Fibroblast of lung (primary cell): Measurements from ENCODE around the gene FLNA.

Experiments
- CTCF ChIP-seq, 2 donors: IDR thresholded peaks in 1 of 2; conservative IDR thresholded peaks in 1 of 2; 1 replicate in 1 of 2; 2 replicates in 1 of 2; pipeline ENCODE4 v1.5.1; 2011 to 2012; ENCODE audit warnings: low read length in 2 of 2, control low read depth in 1 of 2, inconsistent platforms in 1 of 2, low read depth in 1 of 2, mild to moderate bottlenecking in 1 of 2
- EZH2 ChIP-seq: IDR thresholded peaks from 2 replicates; pipeline ENCODE4 v1.5.1; 2012; ENCODE audit warnings: low read length, control low read depth, mild to moderate bottlenecking; ENCODE audit errors: missing control alignments

- TF ChIP-seq CTCF (conservative IDR thresholded peaks at IDR 0.05 in 1 of 2, IDR thresholded peaks at IDR 0.05 in 1 of 2; ENCODE audit: low read depth in 1 of 2, low read length in 2 of 2) (no peak), EZH2 (no peak)
These were observed 5.1 kb upstream of the FLNA start for GRCh38 chrX:154379569-154379951.
